Glutamatergic neuron (in vitro differentiated cells): ENCODE measurements around the gene AKR1C1. TPM values are rescaled to one million over a fixed set of nuclear protein-coding genes. Genes with fewer than 3 reads are reported as not detected.
"Not testable (repeated sequence)": the region's sequence is repeated elsewhere in the genome, so short reads cannot be mapped to it uniquely, and the experiment has no call there.

Source experiments
- DNase-seq: peaks from one replicate; pipeline ENCODE4 v3.0.0; 2022
- H3K27ac Mint-ChIP-seq: one replicate; pipeline ENCODE4 v1.8.0; 2020; ENCODE audit warnings: mild to moderate bottlenecking, mixed read lengths, inconsistent platforms; ENCODE audit not compliant: unreplicated experiment
- H3K27me3 Mint-ChIP-seq: one replicate; pipeline ENCODE4 v1.8.0; 2020; ENCODE audit warnings: mild to moderate bottlenecking, moderate library complexity, mixed read lengths, inconsistent platforms; ENCODE audit not compliant: unreplicated experiment
- H3K36me3 Mint-ChIP-seq: one replicate; pipeline ENCODE4 v1.8.0; 2020; ENCODE audit warnings: mild to moderate bottlenecking, mixed read lengths, inconsistent platforms; ENCODE audit not compliant: unreplicated experiment
- H3K4me1 Mint-ChIP-seq: one replicate; pipeline ENCODE4 v1.8.0; 2020; ENCODE audit warnings: mild to moderate bottlenecking, low read depth, mixed read lengths, inconsistent platforms; ENCODE audit not compliant: unreplicated experiment
- H3K4me3 Mint-ChIP-seq: one replicate; pipeline ENCODE4 v1.8.0; 2020; ENCODE audit warnings: mild to moderate bottlenecking, mixed read lengths, inconsistent platforms; ENCODE audit not compliant: unreplicated experiment
- H3K9me3 Mint-ChIP-seq: one replicate; pipeline ENCODE4 v1.8.0; 2020; ENCODE audit warnings: mild to moderate bottlenecking, moderate library complexity, mixed read lengths, inconsistent platforms; ENCODE audit not compliant: unreplicated experiment
- CTCF ChIP-seq: fragments of 200-600 bp; sonication (generic); IDR thresholded peaks from one replicate; pipeline ENCODE4 v1.5.0; 2021; ENCODE audit not compliant: partially characterized antibody, unreplicated experiment
- long read RNA-seq: library from polyadenylated mRNA; unstranded; transcript quantifications from one replicate; pipeline ENCODE4 v2.0.0, GENCODE V29; 2020; ENCODE audit not compliant: unreplicated experiment
- total RNA-seq: library from RNA; stranded (reverse); fragmentation: NEBNext Ultra II Directional; extraction: Animal tissue kit (Norgen Biotek cat#: 25700); gene quantifications from one replicate; pipeline ENCODE4 v1.2.1, GENCODE V29; 2021; ENCODE audit not compliant: unreplicated experiment

The AKR1C1 gene
- 24.7 TPM for total RNA-seq
- long read RNA-seq, full-length matches to known transcripts: 7 of 8 reads
- long read RNA-seq, partial matches to known transcripts: 1 of 8 reads
- long read RNA-seq, other reads (novel, unspliced or antisense): 0 of 8 reads

GRCh38 chr10:4962876-4963814 is at the start of gene AKR1C1:
Gene AKR1C1 (plus strand): TSS chr10:4963415. CDS start chr10:4963445, 30 bp downstream.
- not testable (repeated sequence) for H3K36me3 Mint-ChIP-seq, DNase-seq, H3K4me1 Mint-ChIP-seq, H3K27me3 Mint-ChIP-seq, H3K9me3 Mint-ChIP-seq
- Mint-ChIP-seq H3K27ac (peak within 1 kb of the TSS; percentile 95), H3K4me3 (peak within 1 kb of the TSS; percentile 80)

GRCh38 chr10:4914213-4914850 is 48.9 kb upstream of the AKR1C1 start:
- DNase-seq: no peak
- Mint-ChIP-seq H3K36me3 (peaks cover 11% of the 10 kb centered on the region), H3K27ac (no peak overlapping the region), H3K4me3 (no peak overlapping the region), H3K27me3 (no peaks in the 10 kb centered on the region), H3K4me1 (no peaks in the 10 kb centered on the region), H3K9me3 (no peaks in the 10 kb centered on the region)
- no peak for TF ChIP-seq CTCF

GRCh38 chr10:4916086-4916716 is 47.0 kb upstream of the AKR1C1 start:
- Mint-ChIP-seq H3K27ac (no peak overlapping the region), H3K4me1 (no peaks in the 10 kb centered on the region), H3K36me3 (peaks cover 1% of the 10 kb centered on the region), H3K27me3 (no peaks in the 10 kb centered on the region), H3K4me3 (no peak overlapping the region), H3K9me3 (peaks cover 2% of the 10 kb centered on the region)
- no peak for TF ChIP-seq CTCF
- no peak for DNase-seq

GRCh38 chr10:4918236-4918635 is 45.0 kb upstream of the AKR1C1 start:
- Mint-ChIP-seq H3K9me3 (peaks cover 2% of the 10 kb centered on the region), H3K4me1 (no peaks in the 10 kb centered on the region), H3K27ac (no peak overlapping the region), H3K36me3 (no peaks in the 10 kb centered on the region), H3K27me3 (no peaks in the 10 kb centered on the region), H3K4me3 (no peak overlapping the region)
- no peak for DNase-seq
- no peak for TF ChIP-seq CTCF

GRCh38 chr10:4924482-4924881 is 38.7 kb upstream of the AKR1C1 start:
- H3K4me1 Mint-ChIP-seq, H3K9me3 Mint-ChIP-seq, DNase-seq, H3K27me3 Mint-ChIP-seq, H3K27ac Mint-ChIP-seq, H3K4me3 Mint-ChIP-seq: not testable (repeated sequence)
- peaks cover 17% of the 10 kb centered on the region for H3K36me3 Mint-ChIP-seq
